SK-N-SH treated with all-trans-retinoic acid at 6 μM for 48 hours (cell line): ENCODE results near the gene SLC1A7.

Experiments
- ATAC-seq: fragments of 200-7000 bp; cut with Tn5 transposase; 3 replicates; pipeline ENCODE4 v1.9.1; 2020; ENCODE audit warnings: mild to moderate bottlenecking, moderate library complexity
- BACH2 ChIP-seq: fragments of 250-450 bp; sonication (Bioruptor Pico); IDR thresholded peaks from 2 replicates; pipeline ENCODE4 v1.9.0; 2021; ENCODE audit warnings: mild to moderate bottlenecking, borderline replicate concordance
- CREB5 ChIP-seq: fragments of 250-450 bp; sonication (Bioruptor Pico); IDR thresholded peaks from 2 replicates; pipeline ENCODE4 v1.5.1; 2020; ENCODE audit warnings: low read depth, mild to moderate bottlenecking, moderate library complexity
- CSDC2 ChIP-seq: fragments of 250-450 bp; sonication (Bioruptor Pico); IDR thresholded peaks from 2 replicates; pipeline ENCODE4 v1.5.0; 2020; ENCODE audit warnings: mild to moderate bottlenecking, moderate library complexity
- CSRNP3 ChIP-seq: fragments of 250-450 bp; sonication (Bioruptor Pico); IDR thresholded peaks from 2 replicates; pipeline ENCODE4 v1.5.1; 2021; ENCODE audit warnings: mild to moderate bottlenecking, moderate library complexity
- GLIS3 ChIP-seq: fragments of 250-450 bp; sonication (Bioruptor Pico); IDR thresholded peaks from 2 replicates; pipeline ENCODE4 v1.5.0; 2020; ENCODE audit warnings: mild to moderate bottlenecking, moderate library complexity
- ISL1 ChIP-seq: fragments of 250-450 bp; sonication (Bioruptor Pico); IDR thresholded peaks from 2 replicates; pipeline ENCODE4 v2.1.2; 2022; ENCODE audit warnings: mild to moderate bottlenecking, moderate library complexity
- OSR1 ChIP-seq: fragments of 250-450 bp; sonication (Bioruptor Pico); IDR thresholded peaks from 2 replicates; pipeline ENCODE4 v1.8.0; 2022; ENCODE audit warnings: moderate library complexity, mild to moderate bottlenecking, inconsistent platforms
- POU6F1 ChIP-seq: fragments of 250-450 bp; sonication (Bioruptor Pico); IDR thresholded peaks from 2 replicates; pipeline ENCODE4 v1.8.0; 2021; ENCODE audit warnings: low read depth, mild to moderate bottlenecking, moderate library complexity, borderline replicate concordance
- PPARA ChIP-seq: fragments of 250-450 bp; sonication (Bioruptor Pico); IDR thresholded peaks from 2 replicates; pipeline ENCODE4 v1.5.0; 2020; ENCODE audit warnings: mild to moderate bottlenecking, borderline replicate concordance
- RARB ChIP-seq: fragments of 250-450 bp; sonication (Bioruptor Pico); IDR thresholded peaks from 2 replicates; pipeline ENCODE4 v1.8.0; 2021; ENCODE audit warnings: mild to moderate bottlenecking, moderate library complexity
- SNAI2 ChIP-seq: fragments of 250-450 bp; sonication (Bioruptor Pico); IDR thresholded peaks from 2 replicates; pipeline ENCODE4 v1.5.0; 2020; ENCODE audit warnings: mild to moderate bottlenecking, moderate library complexity
- TCF4 ChIP-seq: fragments of 250-450 bp; sonication (Bioruptor Pico); IDR thresholded peaks from 2 replicates; pipeline ENCODE4 v1.8.0; 2021; ENCODE audit warnings: mild to moderate bottlenecking, moderate library complexity, borderline replicate concordance
- TOX ChIP-seq: fragments of 250-450 bp; sonication (Bioruptor Pico); IDR thresholded peaks from 2 replicates; pipeline ENCODE4 v1.8.0; 2021; ENCODE audit warnings: mild to moderate bottlenecking, moderate library complexity, borderline replicate concordance
- ZC3H10 ChIP-seq: fragments of 250-450 bp; sonication (Bioruptor Pico); IDR thresholded peaks from 2 replicates; pipeline ENCODE4 v1.5.1; 2021; ENCODE audit warnings: mild to moderate bottlenecking, moderate library complexity
- ZFP3 ChIP-seq: fragments of 250-450 bp; sonication (Bioruptor Pico); IDR thresholded peaks from 2 replicates; pipeline ENCODE4 v1.5.0; 2020; ENCODE audit warnings: mild to moderate bottlenecking, moderate library complexity
- ZFP30 ChIP-seq: fragments of 450-650 bp; formaldehyde crosslinking; IDR thresholded peaks from 2 replicates; pipeline ENCODE4 v1.5.0; 2022; ENCODE audit warnings: mild to moderate bottlenecking, moderate library complexity
- ZNF565 ChIP-seq: fragments of 450-650 bp; formaldehyde crosslinking; conservative IDR thresholded peaks from 2 replicates; pipeline ENCODE4 v1.5.0; 2020; ENCODE audit warnings: low read depth, mild to moderate bottlenecking, moderate library complexity
- ZNF70 ChIP-seq: fragments of 450-650 bp; formaldehyde crosslinking; IDR thresholded peaks from 2 replicates; pipeline ENCODE4 v1.5.0; 2020; ENCODE audit warnings: mild to moderate bottlenecking, moderate library complexity
- ZNF8 ChIP-seq: fragments of 450-650 bp; formaldehyde crosslinking; IDR thresholded peaks from 2 replicates; pipeline ENCODE4 v1.5.0; 2020; ENCODE audit warnings: mild to moderate bottlenecking, moderate library complexity
- TF ChIP-seq, protein P1 (sequence below): fragments of 250-450 bp; sonication (Bioruptor Pico); IDR thresholded peaks from 2 replicates; pipeline ENCODE4 v1.8.0; 2020; ENCODE audit warnings: mild to moderate bottlenecking, moderate library complexity, borderline replicate concordance

Gene SLC1A7

DNA sequence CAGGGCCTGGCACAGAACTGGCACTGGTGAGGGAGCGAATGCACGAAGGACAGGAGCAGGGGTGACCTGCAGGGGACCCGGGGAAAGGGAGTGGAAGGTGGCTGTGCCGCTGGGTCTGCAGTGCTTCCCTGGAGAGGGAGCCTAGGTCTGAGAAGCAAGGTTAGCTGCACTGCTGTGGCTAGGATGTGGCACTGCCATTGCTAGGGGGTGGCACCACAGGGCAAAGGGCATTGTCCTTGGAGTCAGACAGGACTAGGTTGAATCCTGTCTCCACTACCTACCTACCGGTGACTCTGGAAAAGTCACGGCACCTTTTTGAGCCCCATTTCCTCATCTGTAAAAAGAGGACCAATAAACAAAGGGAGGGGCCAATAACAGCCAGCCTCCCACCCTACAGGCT is 28.3 kb downstream of the SLC1A7 start:
- ATAC-seq: no peak
- TF ChIP-seq CSDC2 (CRISPR knock-in tag) (no peak), SNAI2 (CRISPR knock-in tag) (no peak)

DNA sequence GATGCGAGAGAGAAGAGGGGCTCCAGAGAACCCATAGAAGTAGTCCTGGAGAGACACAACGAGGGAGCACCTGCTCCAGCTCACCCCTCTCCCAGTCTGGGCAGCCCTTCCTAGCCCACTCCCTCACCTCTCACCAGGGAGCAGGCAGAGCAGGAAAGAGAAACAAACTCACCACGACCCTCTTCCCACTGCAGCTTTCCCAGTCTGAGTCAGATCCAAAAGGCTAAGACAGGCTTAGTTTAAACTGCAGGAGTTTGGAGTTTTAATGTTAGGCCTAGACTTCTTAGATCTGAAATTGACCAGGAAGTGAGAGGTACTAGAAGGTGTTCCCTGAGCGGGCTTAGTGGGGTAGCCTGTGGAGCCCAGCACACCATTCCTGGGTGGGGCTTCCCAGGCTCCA is 29.6 kb downstream of the SLC1A7 start:
- TF ChIP-seq POU6F1 (CRISPR knock-in tag) (no peak), ZNF565 (CRISPR knock-in tag) (no peak), OSR1 (CRISPR knock-in tag) (no peak), PPARA (CRISPR knock-in tag) (no peak), ZNF70 (CRISPR knock-in tag) (no peak), ZNF8 (CRISPR knock-in tag) (no peak), CSRNP3 (no peak), TOX (CRISPR knock-in tag) (no peak), GLIS3 (CRISPR knock-in tag) (no peak)
- TF ChIP-seq, protein P1, sequence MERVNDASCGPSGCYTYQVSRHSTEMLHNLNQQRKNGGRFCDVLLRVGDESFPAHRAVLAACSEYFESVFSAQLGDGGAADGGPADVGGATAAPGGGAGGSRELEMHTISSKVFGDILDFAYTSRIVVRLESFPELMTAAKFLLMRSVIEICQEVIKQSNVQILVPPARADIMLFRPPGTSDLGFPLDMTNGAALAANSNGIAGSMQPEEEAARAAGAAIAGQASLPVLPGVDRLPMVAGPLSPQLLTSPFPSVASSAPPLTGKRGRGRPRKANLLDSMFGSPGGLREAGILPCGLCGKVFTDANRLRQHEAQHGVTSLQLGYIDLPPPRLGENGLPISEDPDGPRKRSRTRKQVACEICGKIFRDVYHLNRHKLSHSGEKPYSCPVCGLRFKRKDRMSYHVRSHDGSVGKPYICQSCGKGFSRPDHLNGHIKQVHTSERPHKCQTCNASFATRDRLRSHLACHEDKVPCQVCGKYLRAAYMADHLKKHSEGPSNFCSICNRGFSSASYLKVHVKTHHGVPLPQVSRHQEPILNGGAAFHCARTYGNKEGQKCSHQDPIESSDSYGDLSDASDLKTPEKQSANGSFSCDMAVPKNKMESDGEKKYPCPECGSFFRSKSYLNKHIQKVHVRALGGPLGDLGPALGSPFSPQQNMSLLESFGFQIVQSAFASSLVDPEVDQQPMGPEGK (CRISPR knock-in tag): no peak
- no peak for ATAC-seq

GRCh38 chr1:53112271-53112774 is 30.1 kb downstream of the SLC1A7 start:
- TF ChIP-seq ISL1 (CRISPR knock-in tag): no peak
- TF ChIP-seq ZFP3 (CRISPR knock-in tag): no peak
- TF ChIP-seq OSR1 (CRISPR knock-in tag): no peak
- no peak for TF ChIP-seq BACH2 (CRISPR knock-in tag)
- no peak for TF ChIP-seq ZNF8 (CRISPR knock-in tag)
- TF ChIP-seq CREB5 (CRISPR knock-in tag): no peak
- TF ChIP-seq, protein P1 (CRISPR knock-in tag): no peak
- TF ChIP-seq CSRNP3: no peak
- TF ChIP-seq SNAI2 (CRISPR knock-in tag): no peak
- TF ChIP-seq ZC3H10 (CRISPR knock-in tag): no peak
- no peak for TF ChIP-seq RARB
- no peak for TF ChIP-seq ZFP30 (CRISPR knock-in tag)
- no peak for TF ChIP-seq GLIS3 (CRISPR knock-in tag)
- TF ChIP-seq PPARA (CRISPR knock-in tag): no peak
- TF ChIP-seq CSDC2 (CRISPR knock-in tag): no peak
- no peak for TF ChIP-seq TCF4 (CRISPR knock-in tag)
- ATAC-seq: no peak; the same call in 2 of the 3 replicates
